Measurements from ENCODE around the gene WDR27.

WDR27 gene

DNA sequence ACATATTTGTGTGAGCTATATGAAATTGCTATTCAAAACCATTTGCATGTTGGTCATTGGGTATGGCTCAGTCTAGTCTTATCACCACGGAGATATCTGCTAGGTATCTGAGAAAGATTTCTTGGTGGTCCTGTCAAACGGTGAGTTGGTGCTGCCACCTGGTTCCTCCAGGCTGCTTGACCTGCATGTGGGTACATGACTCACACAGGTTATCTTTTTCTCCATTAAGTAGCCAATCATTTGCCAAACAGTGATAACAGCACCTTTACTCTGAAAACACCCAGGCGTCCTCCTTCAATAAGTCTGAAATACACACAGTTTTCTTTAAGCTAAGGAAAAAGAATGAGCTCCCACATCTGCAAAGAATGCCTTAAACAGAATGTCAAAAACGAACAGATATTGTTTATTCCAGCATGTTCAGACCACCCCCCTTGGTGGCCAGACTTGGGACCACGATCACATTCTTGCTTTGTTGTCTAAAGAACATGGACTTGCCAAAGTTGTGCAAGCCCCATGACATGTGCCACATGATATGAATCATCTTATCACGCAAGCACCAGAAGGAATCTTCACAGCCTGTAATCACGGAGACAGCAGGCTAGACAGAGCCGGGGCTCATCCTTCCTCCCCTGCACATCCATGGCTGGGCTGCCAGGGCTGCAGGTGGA, 247.5 kb downstream of the WDR27 start:
- H3K4me2 ChIP-seq (ENCODE audit: low read length) = no peak overlapping the region
- no peak overlapping the region for H2AFZ ChIP-seq (ENCODE audit: low read length)
- no peaks in the 10 kb centered on the region; the same call in 1 of the 2 replicates for H3K36me3 ChIP-seq (ENCODE audit: insufficient read depth, low read length)
- no peak overlapping the region for H3K27ac ChIP-seq (ENCODE audit: low read depth, low read length, poor library complexity, severe bottlenecking)
- H3K9me3 ChIP-seq (ENCODE audit: low read length) = no peaks in the 10 kb centered on the region
- H3K4me1 ChIP-seq (ENCODE audit: insufficient read depth, low read length, severe bottlenecking) = no peaks in the 10 kb centered on the region
- H3K9me2 ChIP-seq (ENCODE audit: low read depth, low read length) = no peaks in the 10 kb centered on the region
- no peaks in the 10 kb centered on the region for H3K79me2 ChIP-seq (ENCODE audit: insufficient read depth, low read length)
- no peaks in the 10 kb centered on the region for H3F3A ChIP-seq (ENCODE audit: insufficient read depth, low read length)
- TF ChIP-seq, protein P1, sequence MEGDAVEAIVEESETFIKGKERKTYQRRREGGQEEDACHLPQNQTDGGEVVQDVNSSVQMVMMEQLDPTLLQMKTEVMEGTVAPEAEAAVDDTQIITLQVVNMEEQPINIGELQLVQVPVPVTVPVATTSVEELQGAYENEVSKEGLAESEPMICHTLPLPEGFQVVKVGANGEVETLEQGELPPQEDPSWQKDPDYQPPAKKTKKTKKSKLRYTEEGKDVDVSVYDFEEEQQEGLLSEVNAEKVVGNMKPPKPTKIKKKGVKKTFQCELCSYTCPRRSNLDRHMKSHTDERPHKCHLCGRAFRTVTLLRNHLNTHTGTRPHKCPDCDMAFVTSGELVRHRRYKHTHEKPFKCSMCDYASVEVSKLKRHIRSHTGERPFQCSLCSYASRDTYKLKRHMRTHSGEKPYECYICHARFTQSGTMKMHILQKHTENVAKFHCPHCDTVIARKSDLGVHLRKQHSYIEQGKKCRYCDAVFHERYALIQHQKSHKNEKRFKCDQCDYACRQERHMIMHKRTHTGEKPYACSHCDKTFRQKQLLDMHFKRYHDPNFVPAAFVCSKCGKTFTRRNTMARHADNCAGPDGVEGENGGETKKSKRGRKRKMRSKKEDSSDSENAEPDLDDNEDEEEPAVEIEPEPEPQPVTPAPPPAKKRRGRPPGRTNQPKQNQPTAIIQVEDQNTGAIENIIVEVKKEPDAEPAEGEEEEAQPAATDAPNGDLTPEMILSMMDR (IDR thresholded peaks at IDR 0.05; ENCODE audit: low read length) = no peak
- TF ChIP-seq EZH2 (IDR thresholded peaks at IDR 0.05; ENCODE audit: borderline replicate concordance, low read length) = no peak
- no peaks in the 10 kb centered on the region for H3K27me3 ChIP-seq (ENCODE audit: insufficient read depth, low read length)
- no peak overlapping the region for H3K9ac ChIP-seq (ENCODE audit: low read length)
- no peaks in the 10 kb centered on the region for H4K20me1 ChIP-seq (ENCODE audit: insufficient read depth, low read length)
- no peak overlapping the region for H3K4me3 ChIP-seq (ENCODE audit: low read depth, low read length, poor library complexity, severe bottlenecking)

DNA sequence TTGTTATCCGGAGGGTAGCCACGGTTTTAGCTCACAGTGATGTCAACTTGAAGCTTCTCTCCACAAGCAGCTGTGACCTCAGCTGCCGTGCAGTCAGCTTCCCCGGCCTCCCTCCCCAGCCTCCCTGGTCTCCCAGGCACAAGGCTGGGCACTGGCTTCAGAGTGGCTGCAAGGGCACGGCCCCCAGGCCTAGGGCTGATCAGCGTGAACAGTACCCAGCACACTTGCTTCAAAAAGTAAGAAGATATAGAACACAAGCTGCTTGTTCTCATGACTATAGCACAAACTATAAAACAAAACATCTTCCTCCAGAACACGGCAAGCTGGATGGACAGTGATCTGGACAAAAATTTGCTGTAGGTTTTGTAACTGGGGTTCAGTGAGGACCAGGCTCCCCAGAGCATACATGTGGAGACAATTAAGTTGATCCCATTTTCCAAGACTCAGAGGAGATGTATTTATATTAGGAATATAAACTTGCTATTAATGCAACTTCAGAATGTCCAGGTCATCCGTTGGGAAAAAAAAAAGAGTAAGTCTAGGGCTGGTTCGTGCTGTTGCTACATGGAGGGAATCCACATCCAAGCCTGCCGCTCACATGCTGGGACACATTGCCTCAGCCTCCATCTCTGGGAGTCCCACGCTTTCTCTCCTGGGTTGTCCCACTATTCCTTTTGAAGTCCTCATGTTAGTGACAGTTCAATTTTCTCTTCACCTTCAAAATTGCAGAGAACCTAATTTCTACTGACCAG, 248.8 kb downstream of the WDR27 start:
- Histone ChIP-seq H3K27ac (ENCODE audit: low read depth, low read length, poor library complexity, severe bottlenecking) (no peak overlapping the region), H3K4me3 (ENCODE audit: low read depth, low read length, poor library complexity, severe bottlenecking) (no peak overlapping the region), H3K9me3 (ENCODE audit: low read length) (no peaks in the 10 kb centered on the region), H3K4me2 (ENCODE audit: low read length) (no peak overlapping the region), H3K9ac (ENCODE audit: low read length) (no peak overlapping the region), H3K36me3 (ENCODE audit: insufficient read depth, low read length) (no peaks in the 10 kb centered on the region; the same call in 1 of the 2 replicates), H3K9me2 (ENCODE audit: low read depth, low read length) (no peaks in the 10 kb centered on the region), H3K79me2 (ENCODE audit: insufficient read depth, low read length) (no peaks in the 10 kb centered on the region), H2AFZ (ENCODE audit: low read length) (no peak overlapping the region), H3F3A (ENCODE audit: insufficient read depth, low read length) (no peaks in the 10 kb centered on the region), H3K4me1 (ENCODE audit: insufficient read depth, low read length, severe bottlenecking) (no peaks in the 10 kb centered on the region), H3K27me3 (ENCODE audit: insufficient read depth, low read length) (no peaks in the 10 kb centered on the region), H4K20me1 (ENCODE audit: insufficient read depth, low read length) (no peaks in the 10 kb centered on the region)
- no peak for TF ChIP-seq EZH2 (IDR thresholded peaks at IDR 0.05; ENCODE audit: borderline replicate concordance, low read length)
- TF ChIP-seq, protein P1 (IDR thresholded peaks at IDR 0.05; ENCODE audit: low read length) = no peak

DNA sequence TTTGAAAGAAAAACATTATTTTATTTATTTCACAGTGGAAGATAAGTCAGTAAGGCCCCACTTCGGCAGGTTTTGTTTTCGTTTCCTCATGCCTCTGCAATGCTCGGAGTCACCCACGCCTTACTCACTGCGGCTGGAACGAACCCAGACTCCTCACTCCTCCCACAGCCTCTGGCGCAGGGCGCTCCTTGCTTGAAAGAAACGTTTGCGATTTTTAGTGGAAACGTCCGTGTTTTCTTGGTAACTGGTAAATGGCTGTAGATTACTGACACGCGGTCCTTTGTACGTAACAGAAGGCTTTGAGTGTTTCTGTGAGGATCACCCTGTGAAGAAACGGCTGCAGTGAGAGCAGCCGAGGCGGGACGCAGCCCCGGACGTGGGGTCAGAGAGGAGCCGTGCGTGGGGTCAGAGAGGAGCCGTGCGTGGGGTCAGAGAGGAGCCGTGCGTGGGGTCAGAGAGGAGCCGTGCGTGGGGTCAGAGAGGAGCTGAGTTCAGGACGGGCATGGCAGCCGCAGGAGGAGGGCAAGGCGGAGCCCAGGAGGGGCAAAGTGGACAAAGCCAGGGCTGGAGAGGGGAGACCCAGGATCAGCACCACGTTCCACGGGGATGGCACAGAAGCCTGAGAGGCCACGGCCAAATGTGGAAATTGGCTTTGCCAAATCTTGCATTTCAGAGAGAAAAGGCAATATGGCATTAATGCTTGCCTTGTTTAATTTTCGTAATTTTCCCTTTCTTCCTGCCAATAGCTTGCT, 249.5 kb downstream of the WDR27 start:
- Histone ChIP-seq H3F3A (ENCODE audit: insufficient read depth, low read length) (no peaks in the 10 kb centered on the region), H3K27me3 (ENCODE audit: insufficient read depth, low read length) (no peaks in the 10 kb centered on the region), H3K9me2 (ENCODE audit: low read depth, low read length) (no peaks in the 10 kb centered on the region), H3K4me1 (ENCODE audit: insufficient read depth, low read length, severe bottlenecking) (no peaks in the 10 kb centered on the region), H3K27ac (ENCODE audit: low read depth, low read length, poor library complexity, severe bottlenecking) (no peak overlapping the region), H3K9ac (ENCODE audit: low read length) (no peak overlapping the region), H3K4me2 (ENCODE audit: low read length) (no peak overlapping the region), H3K9me3 (ENCODE audit: low read length) (no peaks in the 10 kb centered on the region), H2AFZ (ENCODE audit: low read length) (no peak overlapping the region), H3K36me3 (ENCODE audit: insufficient read depth, low read length) (no peaks in the 10 kb centered on the region; the same call in 1 of the 2 replicates), H3K4me3 (ENCODE audit: low read depth, low read length, poor library complexity, severe bottlenecking) (no peak overlapping the region), H4K20me1 (ENCODE audit: insufficient read depth, low read length) (no peaks in the 10 kb centered on the region), H3K79me2 (ENCODE audit: insufficient read depth, low read length) (no peaks in the 10 kb centered on the region)
- TF ChIP-seq, protein P1 (IDR thresholded peaks at IDR 0.05; ENCODE audit: low read length) = no peak
- no peak for TF ChIP-seq EZH2 (IDR thresholded peaks at IDR 0.05; ENCODE audit: borderline replicate concordance, low read length)
